Subcutaneous abdominal adipose tissue (tissue), 5 donors: ENCODE results near the gene ANKRD33.

Experiments
- H3K27ac ChIP-seq: one replicate; pipeline ENCODE4 v1.7.0; 2013; ENCODE audit warnings: low read depth, mild to moderate bottlenecking, inconsistent platforms, low read length, moderate library complexity
- H3K27me3 ChIP-seq, 5 donors: one replicate each; pipeline ENCODE4 v1.7.0; 2013; ENCODE audit warnings: low read length in 5 of 5, inconsistent platforms in 1 of 5; ENCODE audit not compliant: control insufficient read depth in 5 of 5, insufficient read depth in 4 of 5
- H3K36me3 ChIP-seq, 5 donors: one replicate each; pipeline ENCODE4 v1.7.0; 2013; ENCODE audit warnings: low read length in 5 of 5; ENCODE audit not compliant: control insufficient read depth in 5 of 5, insufficient read depth in 5 of 5
- H3K4me1 ChIP-seq, 5 donors: one replicate each; pipeline ENCODE4 v1.7.0; 2013; ENCODE audit warnings: low read length in 5 of 5, mild to moderate bottlenecking in 3 of 5, moderate library complexity in 1 of 5; ENCODE audit not compliant: control insufficient read depth in 5 of 5, insufficient read depth in 5 of 5
- H3K4me3 ChIP-seq, 5 donors: one replicate each; pipeline ENCODE4 v1.7.0; 2013; ENCODE audit warnings: low read length in 5 of 5, low read depth in 1 of 5
- H3K9ac ChIP-seq, 5 donors: one replicate each; pipeline ENCODE4 v1.7.0; 2013; ENCODE audit warnings: low read length in 5 of 5, mild to moderate bottlenecking in 4 of 5, moderate library complexity in 3 of 5
- H3K9me3 ChIP-seq, 5 donors: one replicate each; pipeline ENCODE4 v1.7.0; 2013; ENCODE audit warnings: low read length in 5 of 5; ENCODE audit not compliant: control insufficient read depth in 5 of 5
- donor health status: healthy.
- donor health status: healthy.
- donor health status: healthy.
- donor health status: healthy.
- donor health status: healthy.

ANKRD33 gene

DNA sequence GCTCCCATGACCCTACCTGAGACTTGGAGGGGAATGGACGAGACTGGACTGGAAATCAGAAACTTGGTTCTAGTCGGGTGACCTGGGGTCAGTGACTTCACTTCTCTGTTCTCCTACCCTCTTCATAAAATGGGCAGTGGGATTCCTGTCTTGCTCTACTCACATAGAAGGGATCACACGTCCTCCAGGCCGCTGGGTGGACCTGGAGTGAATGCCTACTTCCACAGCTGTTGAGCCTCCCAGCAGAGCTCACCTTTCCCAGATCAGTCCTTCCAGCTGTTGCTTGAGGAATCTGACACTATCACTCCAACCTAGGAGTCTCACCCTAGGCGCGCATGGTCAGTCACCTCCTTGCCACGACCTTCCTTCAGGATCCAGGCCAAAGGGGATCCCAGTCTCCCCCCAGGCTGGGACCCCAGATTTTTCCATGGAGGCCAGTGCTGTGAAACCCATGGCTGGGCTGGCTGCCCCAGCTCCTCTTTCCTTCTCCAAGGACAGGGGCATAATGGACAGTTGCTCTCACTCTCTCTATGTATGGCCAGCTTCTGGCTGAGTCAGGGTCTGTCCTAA, 20.0 kb downstream of the ANKRD33 start:
- Histone ChIP-seq H3K36me3 (peaks cover 0 to 1% (median 0%) of the 10 kb centered on the region in 5 donors), H3K4me3 (peak overlapping the region; percentile 62 to 88 (median 75)), H3K9ac (peak overlapping the region; percentile 53 to 89 (median 74)), H3K9me3 (no peaks in the 10 kb centered on the region), H3K27ac (peak overlapping the region; percentile 93), H3K27me3 (peaks cover 0 to 13% (median 0%) of the 10 kb centered on the region in 5 donors), H3K4me1 (peaks cover 31 to 85% (median 62%) of the 10 kb centered on the region in 5 donors)

DNA sequence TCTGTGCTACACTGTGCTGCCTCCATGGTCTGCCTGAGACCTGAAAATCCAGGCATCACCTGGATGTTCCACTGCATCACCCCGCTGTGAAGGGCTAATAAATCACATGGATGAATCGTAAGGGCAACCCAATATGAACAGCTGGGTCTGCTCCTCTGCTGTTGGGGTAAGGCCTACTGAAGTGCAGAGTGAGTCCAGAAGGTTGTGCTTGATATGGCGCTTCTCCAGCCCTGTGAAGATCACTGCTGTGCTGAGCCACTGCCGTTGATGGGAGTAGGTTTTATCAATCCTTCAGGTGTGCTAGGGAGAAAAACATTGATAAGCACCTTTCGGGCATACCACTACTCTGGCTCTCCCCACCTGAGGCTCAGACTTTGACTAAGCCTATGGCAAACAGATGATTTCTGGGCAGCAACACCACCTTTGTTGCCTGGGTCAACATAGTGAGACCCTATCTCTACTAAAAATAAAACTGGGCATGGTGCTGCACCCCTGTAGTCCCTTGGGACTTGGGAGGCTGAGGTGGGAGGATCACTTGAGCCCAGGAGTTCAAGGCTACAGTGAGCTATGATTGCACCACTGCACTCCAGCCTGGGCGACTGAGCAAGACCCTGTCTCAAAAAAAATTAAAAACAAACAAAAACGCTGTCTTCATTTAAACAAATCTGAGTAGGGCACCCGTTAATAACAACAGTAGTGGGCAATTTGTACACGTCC, 21.1 kb downstream of the ANKRD33 start:
- Histone ChIP-seq H3K27ac (peak overlapping the region; percentile 93), H3K27me3 (peaks cover 0 to 14% (median 0%) of the 10 kb centered on the region in 5 donors), H3K4me3 (peak overlapping the region in 3 of 5 donors; percentile 75 to 88 (median 84)), H3K9ac (peak overlapping the region in 1 of 5 donors; percentile 71), H3K36me3 (peaks cover 0 to 10% (median 0%) of the 10 kb centered on the region in 5 donors), H3K9me3 (no peaks in the 10 kb centered on the region), H3K4me1 (peaks cover 31 to 96% (median 73%) of the 10 kb centered on the region in 5 donors)

DNA sequence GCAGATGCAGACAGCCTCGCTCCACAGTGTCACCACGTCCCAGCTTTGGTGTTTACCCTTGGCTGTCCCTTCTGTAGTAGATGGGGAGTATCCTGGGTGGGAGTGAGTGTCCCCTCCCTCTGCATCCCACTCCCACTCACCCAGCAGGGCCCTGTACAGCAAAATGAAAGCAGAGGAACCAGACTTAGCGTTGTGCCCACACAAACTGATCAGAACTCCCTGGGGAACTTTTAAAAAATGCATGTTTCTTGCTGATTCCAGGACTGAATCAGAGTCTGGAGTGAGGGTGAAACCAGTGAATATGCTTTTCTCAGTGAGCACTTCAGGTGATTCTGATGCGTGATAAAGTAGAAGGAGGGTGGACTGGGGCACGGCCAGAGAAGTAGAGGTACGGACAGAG, 22.3 kb downstream of the ANKRD33 start:
- peak overlapping the region in 2 of 5 donors; percentile 2 to 41 for H3K9ac ChIP-seq

DNA sequence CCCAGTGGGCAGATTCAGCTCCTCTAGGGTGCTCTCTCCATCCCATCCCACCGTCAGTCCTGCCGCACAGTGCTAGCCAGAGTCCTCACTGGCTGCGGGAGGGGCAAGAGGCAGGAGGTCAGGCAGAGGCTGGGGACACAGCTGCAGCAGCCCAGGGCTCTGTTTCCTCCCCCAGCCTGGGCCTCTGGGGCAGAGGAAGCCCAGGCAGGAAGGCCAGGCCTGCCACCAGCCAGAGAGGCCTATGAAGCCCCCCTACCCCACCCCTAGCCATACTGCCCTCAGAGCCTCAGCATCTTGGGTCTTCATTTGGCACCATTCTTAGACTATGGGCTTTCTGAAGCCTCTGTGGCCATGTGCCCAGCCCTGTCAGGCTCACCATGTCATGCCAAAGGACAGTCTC, 22.8 kb downstream of the ANKRD33 start:
- Histone ChIP-seq H3K9me3 (no peaks in the 10 kb centered on the region), H3K36me3 (peaks cover 0 to 23% (median 12%) of the 10 kb centered on the region in 5 donors), H3K4me1 (peaks cover 24 to 84% (median 66%) of the 10 kb centered on the region in 5 donors), H3K27me3 (peaks cover 0 to 18% (median 0%) of the 10 kb centered on the region in 5 donors), H3K27ac (peak overlapping the region; percentile 93), H3K9ac (peak overlapping the region in 2 of 5 donors; percentile 2 to 66), H3K4me3 (peak overlapping the region in 3 of 5 donors; percentile 26 to 88 (median 50))

More for the DNA sequence above, 22.3 kb downstream of the ANKRD33 start:
- Histone ChIP-seq H3K4me3 (peak overlapping the region in 4 of 5 donors; percentile 5 to 88 (median 38)), H3K27me3 (peaks cover 0 to 16% (median 0%) of the 10 kb centered on the region in 5 donors), H3K27ac (peak overlapping the region; percentile 93), H3K9me3 (no peaks in the 10 kb centered on the region), H3K36me3 (peaks cover 0 to 17% (median 7%) of the 10 kb centered on the region in 5 donors), H3K4me1 (peaks cover 28 to 90% (median 71%) of the 10 kb centered on the region in 5 donors)

DNA sequence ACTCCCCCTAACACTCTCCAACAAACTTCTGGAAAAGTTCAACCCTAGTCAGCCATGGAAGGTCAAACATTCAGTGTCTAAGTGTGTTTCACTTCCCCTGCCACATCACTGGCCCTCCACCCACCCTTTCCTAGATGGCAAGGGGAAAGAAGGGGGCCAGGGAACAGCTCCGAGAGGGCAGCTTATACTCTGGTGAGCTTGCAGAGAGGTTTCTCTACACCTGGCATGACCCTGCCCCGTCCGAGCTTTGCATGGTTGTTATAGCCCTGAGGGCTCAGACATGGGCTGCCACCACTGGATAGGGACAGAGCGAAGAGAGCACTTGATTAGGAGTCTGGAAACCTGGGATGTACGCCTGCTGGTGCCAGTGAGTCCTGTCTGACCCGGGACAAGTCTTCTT, 23.4 kb downstream of the ANKRD33 start:
- Histone ChIP-seq H3K4me3 (peak overlapping the region in 3 of 5 donors; percentile 15 to 88 (median 61)), H3K27me3 (peaks cover 0 to 18% (median 0%) of the 10 kb centered on the region in 5 donors), H3K4me1 (peaks cover 19 to 80% (median 60%) of the 10 kb centered on the region in 5 donors), H3K9me3 (no peaks in the 10 kb centered on the region), H3K27ac (peak overlapping the region; percentile 93), H3K36me3 (peaks cover 0 to 29% (median 18%) of the 10 kb centered on the region in 5 donors), H3K9ac (peak overlapping the region in 3 of 5 donors; percentile 4 to 66 (median 48))

DNA sequence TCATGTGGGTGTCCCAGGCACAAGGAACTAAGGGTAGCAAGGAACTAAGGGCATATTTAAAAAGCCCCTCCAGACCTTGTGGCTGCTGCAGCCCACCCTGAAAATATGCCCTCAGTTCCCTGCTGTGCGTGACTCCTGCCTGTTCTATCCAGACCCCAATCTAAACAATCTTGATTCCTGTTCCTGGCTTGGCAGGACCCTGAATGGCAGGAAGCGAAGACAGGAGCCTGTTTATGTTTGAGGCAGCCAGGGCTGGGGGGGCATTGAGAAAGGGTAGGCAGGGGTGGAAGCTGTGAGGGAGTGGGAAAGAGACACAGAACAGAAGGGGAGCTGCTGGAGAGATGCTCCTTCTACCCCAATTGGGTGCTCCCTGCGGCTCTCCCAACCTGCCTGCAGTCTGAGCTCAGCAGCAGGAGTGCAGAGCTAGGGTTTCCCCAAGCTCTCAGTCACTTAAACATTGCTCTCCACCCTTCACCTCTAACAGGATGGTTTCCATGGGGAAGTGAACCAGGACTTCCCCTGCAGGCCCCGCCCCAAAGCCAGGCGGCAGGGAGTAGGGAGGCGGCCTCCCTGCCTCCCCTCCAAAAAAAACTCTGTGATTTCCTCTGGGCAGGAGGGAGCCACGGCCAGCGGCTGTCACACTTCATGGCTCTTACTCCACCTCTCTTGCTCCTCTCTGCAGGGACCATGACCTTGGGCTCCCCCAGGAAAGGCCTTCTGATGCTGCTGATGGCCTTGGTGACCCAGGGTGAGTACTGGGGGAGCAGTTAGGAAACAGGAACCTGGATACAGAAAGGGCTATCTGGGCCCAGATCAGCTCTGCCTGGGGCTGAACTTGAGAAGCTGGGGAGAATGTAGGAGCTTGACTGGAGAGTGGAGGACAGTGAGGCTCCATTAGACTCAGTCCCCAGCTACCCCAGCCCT, 24.1 kb downstream of the ANKRD33 start:
- Histone ChIP-seq H3K27me3 (peaks cover 0 to 14% (median 0%) of the 10 kb centered on the region in 5 donors), H3K9ac (peak overlapping the region in 4 of 5 donors; percentile 37 to 71 (median 60)), H3K27ac (peak overlapping the region; percentile 93), H3K9me3 (no peaks in the 10 kb centered on the region), H3K4me1 (peaks cover 18 to 77% (median 56%) of the 10 kb centered on the region in 5 donors), H3K36me3 (peaks cover 0 to 33% (median 19%) of the 10 kb centered on the region in 5 donors), H3K4me3 (peak overlapping the region in 4 of 5 donors; percentile 54 to 88 (median 62))

DNA sequence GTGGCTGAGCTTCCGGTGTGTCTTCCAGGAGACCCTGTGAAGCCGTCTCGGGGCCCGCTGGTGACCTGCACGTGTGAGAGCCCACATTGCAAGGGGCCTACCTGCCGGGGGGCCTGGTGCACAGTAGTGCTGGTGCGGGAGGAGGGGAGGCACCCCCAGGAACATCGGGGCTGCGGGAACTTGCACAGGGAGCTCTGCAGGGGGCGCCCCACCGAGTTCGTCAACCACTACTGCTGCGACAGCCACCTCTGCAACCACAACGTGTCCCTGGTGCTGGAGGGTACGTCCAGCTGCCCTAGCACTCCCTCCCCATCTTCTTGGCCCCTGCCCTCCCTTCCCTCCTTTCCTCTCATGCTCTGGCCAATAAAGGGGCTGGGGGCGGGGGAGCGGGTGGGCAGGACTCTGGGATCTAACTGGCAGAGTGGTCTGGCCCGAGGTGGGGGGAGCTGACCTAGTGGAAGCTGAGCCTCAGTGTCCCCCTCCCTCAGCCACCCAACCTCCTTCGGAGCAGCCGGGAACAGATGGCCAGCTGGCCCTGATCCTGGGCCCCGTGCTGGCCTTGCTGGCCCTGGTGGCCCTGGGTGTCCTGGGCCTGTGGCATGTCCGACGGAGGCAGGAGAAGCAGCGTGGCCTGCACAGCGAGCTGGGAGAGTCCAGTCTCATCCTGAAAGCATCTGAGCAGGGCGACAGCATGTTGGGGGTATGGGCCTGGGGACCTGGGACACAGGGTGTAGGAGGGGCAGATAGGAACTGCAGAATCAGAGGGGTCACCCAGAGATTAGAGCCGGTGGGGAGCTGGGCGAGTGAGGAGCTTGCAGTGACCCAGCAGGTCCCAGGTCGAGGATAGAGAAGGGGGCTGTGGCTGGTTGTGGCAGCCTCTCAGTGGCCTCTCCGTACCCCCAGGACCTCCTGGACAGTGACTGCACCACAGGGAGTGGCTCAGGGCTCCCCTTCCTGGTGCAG, 25.4 kb downstream of the ANKRD33 start:
- Histone ChIP-seq H3K4me1 (peaks cover 18 to 83% (median 54%) of the 10 kb centered on the region in 5 donors), H3K27ac (peak overlapping the region; percentile 93), H3K9me3 (no peaks in the 10 kb centered on the region), H3K36me3 (peaks cover 0 to 44% (median 29%) of the 10 kb centered on the region in 5 donors), H3K4me3 (peak overlapping the region in 3 of 5 donors; percentile 54 to 88 (median 61)), H3K9ac (peak overlapping the region in 3 of 5 donors; percentile 37 to 68 (median 53)), H3K27me3 (peaks cover 0 to 8% (median 0%) of the 10 kb centered on the region in 5 donors)

DNA sequence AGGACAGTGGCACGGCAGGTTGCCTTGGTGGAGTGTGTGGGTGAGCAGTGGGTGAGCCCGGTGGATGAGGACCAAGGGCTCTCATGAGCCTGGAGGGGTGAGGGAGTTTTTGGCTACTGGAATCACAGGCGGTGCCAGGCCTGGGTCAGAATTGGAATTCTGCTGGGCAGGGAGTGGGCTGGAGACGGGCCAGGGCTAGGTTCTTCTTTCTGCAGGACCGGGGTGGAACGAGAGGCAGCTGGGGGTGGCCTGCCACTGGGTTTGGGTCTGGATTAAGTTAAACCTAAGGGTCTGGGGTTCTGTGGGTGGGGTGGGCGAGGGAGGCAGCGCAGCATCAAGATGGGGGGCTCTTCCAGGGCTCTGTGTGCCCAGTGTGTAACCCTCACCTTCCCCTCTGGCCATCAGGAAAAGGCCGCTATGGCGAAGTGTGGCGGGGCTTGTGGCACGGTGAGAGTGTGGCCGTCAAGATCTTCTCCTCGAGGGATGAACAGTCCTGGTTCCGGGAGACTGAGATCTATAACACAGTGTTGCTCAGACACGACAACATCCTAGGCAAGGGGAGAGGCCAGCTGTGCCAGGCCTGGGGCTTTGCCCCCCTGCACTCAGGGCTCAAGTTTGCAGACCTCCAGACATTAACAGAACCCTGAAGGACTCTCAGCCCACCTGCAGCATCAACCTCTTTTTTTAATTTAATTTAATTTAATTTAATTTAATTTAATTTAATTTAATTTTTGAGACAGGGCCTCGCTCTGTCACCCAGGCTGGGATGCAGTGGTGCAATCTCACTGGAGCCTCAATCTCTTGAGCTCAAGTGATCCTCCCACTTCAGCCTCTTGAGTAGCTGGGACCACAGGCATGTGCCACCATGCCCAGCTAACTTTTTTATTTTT, 26.4 kb downstream of the ANKRD33 start:
- Histone ChIP-seq H3K9ac (peak overlapping the region in 2 of 5 donors; percentile 11 to 25), H3K36me3 (peaks cover 0 to 53% (median 38%) of the 10 kb centered on the region in 5 donors), H3K27me3 (peaks cover 0 to 8% (median 0%) of the 10 kb centered on the region in 5 donors), H3K4me3 (peak overlapping the region in 3 of 5 donors; percentile 4 to 42 (median 38)), H3K27ac (peak overlapping the region; percentile 37), H3K9me3 (no peaks in the 10 kb centered on the region), H3K4me1 (peaks cover 18 to 73% (median 51%) of the 10 kb centered on the region in 5 donors)
